ENCODE data around the gene SLC35D1. TPM values are rescaled to one million over a fixed set of nuclear protein-coding genes. Genes with fewer than 3 reads are reported as not detected.
"Not testable (repeated sequence)": the region's sequence is repeated elsewhere in the genome, so short reads cannot be mapped to it uniquely, and the experiment has no call there.

The SLC35D1 gene
- total and polyA plus RNA-seq, 4 experiments from 2014 or later, result 2.1 to 17.7 (median 10.2) TPM

DNA sequence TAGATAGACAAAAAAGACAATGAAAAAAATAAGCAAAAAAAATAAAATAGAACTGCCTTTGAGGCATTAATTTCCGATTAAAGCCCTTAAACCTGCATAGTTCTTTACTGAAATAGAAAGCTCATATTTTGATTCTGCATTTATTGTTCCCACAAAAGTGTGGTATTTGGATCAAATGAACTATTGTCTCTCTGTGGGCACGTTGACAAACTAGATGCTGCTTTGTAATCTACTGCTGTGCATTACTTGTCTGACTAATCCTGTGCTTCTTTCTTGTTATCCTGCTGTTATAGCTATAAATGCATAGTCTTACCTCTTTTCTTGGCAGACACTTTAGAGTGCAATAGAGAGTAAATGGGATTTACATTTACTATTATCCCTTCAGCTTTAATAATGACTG lies 31.4 kb upstream of the SLC35D1 start:
- Histone ChIP-seq H3K4me3 (ENCODE audit: low read length in 2 of 2) (no peak overlapping the region), H3K27ac (ENCODE audit: low read depth, low read length) (no peak overlapping the region), H3K9me3 (ENCODE audit: control insufficient read depth in 1 of 2, low read length in 2 of 2) (no peaks in the 10 kb centered on the region), H3K4me1 (ENCODE audit: insufficient read depth, low read length) (no peaks in the 10 kb centered on the region), H3K27me3 (ENCODE audit: insufficient read depth, low read length) (no peaks in the 10 kb centered on the region), H3K36me3 (ENCODE audit: insufficient read depth, low read length) (no peaks in the 10 kb centered on the region)
- Mint-ChIP-seq H3K4me1 (no peaks in the 10 kb centered on the region), H3K4me3 (no peak overlapping the region), H3K9me3 (peaks cover 0 to 6% (median 4%) of the 10 kb centered on the region in 8 donors), H3K36me3 (peaks cover 0 to 7% of the 10 kb centered on the region in 2 donors), H3K27me3 (peaks cover 3 to 10% of the 10 kb centered on the region in 2 donors), H3K27ac (no peak overlapping the region)
- CTCF ChIA-PET (ENCODE audit: partially characterized antibody), result no interaction called here
- intact Hi-C loops (cut with micrococcal nuclease), result no loop called here
- POLR2A ChIA-PET (ENCODE audit: partially characterized antibody), result no interaction called here
- no peak for DNase-seq

DNA sequence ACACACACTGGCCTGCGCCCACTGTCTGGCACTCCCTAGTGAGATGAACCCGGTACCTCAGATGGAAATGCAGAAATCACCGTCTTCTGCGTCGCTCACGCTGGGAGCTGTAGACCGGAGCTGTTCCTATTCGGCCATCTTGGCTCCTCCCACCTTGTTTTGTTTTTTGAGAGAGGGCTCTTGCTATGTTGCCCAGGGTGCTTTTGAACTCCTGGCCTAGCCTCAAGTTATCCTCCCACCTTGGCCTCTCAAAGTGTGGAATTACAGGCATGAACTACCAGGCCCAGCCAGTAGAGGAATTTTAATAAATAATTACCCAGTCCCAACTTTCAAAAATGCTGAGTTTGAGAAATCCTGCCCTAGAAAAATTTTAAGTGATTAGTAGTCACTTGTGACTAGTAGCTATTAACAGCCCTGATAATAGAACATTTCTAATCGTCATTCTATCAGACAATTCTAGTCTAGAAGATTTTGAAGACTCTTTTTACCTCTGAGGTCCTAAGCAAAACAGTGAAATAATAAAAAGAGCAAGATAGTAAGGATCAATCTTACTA lies 30.9 kb upstream of the SLC35D1 start:
- no peaks in the 10 kb centered on the region for H3K36me3 ChIP-seq (ENCODE audit: insufficient read depth, low read length)
- Mint-ChIP-seq H3K9me3 (peaks cover 0 to 6% (median 4%) of the 10 kb centered on the region in 8 donors), H3K27me3 (peaks cover 3 to 10% of the 10 kb centered on the region in 2 donors), H3K4me1 (no peaks in the 10 kb centered on the region), H3K36me3 (peaks cover 0 to 7% of the 10 kb centered on the region in 2 donors), H3K27ac (no peak overlapping the region), H3K4me3 (no peak overlapping the region)
- H3K27me3 ChIP-seq (ENCODE audit: insufficient read depth, low read length), result no peaks in the 10 kb centered on the region
- no peak for DNase-seq
- H3K4me3 ChIP-seq (ENCODE audit: low read length in 2 of 2), result no peak overlapping the region
- ChIA-PET CTCF (ENCODE audit: partially characterized antibody) (no interaction called here), POLR2A (ENCODE audit: partially characterized antibody) (no interaction called here)
- no peaks in the 10 kb centered on the region for H3K9me3 ChIP-seq (ENCODE audit: control insufficient read depth in 1 of 2, low read length in 2 of 2)
- intact Hi-C loops (cut with micrococcal nuclease), result no loop called here
- H3K27ac ChIP-seq (ENCODE audit: low read depth, low read length), result no peak overlapping the region
- H3K4me1 ChIP-seq (ENCODE audit: insufficient read depth, low read length), result no peaks in the 10 kb centered on the region

DNA sequence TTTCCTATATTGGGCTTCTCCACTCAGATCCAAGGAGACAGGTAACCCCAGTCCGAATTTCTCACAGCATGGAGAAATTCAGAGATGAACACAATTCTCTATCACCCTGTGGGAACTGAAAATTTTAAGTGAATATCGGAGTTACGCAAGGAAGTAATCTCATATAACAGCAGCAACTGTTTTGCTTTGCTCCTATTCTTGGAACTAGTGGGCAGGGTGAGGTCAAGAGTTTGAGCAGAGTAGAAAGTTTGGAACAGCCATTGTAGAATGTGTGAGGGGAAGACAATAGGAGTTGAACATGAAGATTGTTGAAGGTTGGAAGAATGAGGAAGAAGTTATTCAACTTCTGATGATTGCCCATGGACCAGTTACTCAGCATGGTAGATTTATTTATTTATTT lies 24.3 kb upstream of the SLC35D1 start:
- no peaks in the 10 kb centered on the region for H3K4me1 ChIP-seq (ENCODE audit: insufficient read depth, low read length)
- no peaks in the 10 kb centered on the region for H3K27me3 Mint-ChIP-seq
- H3K27ac ChIP-seq (ENCODE audit: low read depth, low read length), result no peak overlapping the region
- no peak for DNase-seq
- ChIA-PET POLR2A (ENCODE audit: partially characterized antibody) (no interaction called here), CTCF (ENCODE audit: partially characterized antibody) (no interaction called here)
- no peaks in the 10 kb centered on the region for H3K9me3 ChIP-seq (ENCODE audit: control insufficient read depth in 1 of 2, low read length in 2 of 2)
- H3K36me3 Mint-ChIP-seq, result no peaks in the 10 kb centered on the region
- H3K27me3 ChIP-seq (ENCODE audit: insufficient read depth, low read length), result no peaks in the 10 kb centered on the region
- peaks cover 0 to 6% (median 4%) of the 10 kb centered on the region in 8 donors for H3K9me3 Mint-ChIP-seq
- H3K27ac Mint-ChIP-seq, result no peak overlapping the region
- no peak overlapping the region for H3K4me3 Mint-ChIP-seq
- H3K4me1 Mint-ChIP-seq, result no peaks in the 10 kb centered on the region
- H3K36me3 ChIP-seq (ENCODE audit: insufficient read depth, low read length), result no peaks in the 10 kb centered on the region
- intact Hi-C loops (cut with micrococcal nuclease), result no loop called here
- no peak overlapping the region for H3K4me3 ChIP-seq (ENCODE audit: low read length in 2 of 2)

DNA sequence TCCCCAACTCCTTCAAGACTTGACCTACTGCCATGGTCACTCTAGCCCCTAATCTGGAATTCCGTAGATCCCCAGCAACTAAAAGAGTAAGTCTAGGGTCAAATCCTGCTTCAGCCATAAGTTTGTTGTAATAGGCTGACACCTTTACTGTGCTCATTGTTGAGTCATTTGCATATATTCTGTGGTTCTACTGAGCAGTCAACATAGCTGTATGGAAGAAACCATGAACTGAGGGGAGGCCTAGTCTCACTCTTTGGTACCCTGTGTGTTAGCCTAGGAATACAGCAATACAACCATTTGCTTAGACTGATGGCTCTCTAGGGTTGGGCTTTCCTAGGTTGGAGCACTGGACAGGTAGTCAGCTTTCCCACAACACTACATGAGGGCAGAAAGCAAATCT lies 23.6 kb upstream of the SLC35D1 start:
- POLR2A ChIA-PET (ENCODE audit: partially characterized antibody), result no interaction called here

DNA sequence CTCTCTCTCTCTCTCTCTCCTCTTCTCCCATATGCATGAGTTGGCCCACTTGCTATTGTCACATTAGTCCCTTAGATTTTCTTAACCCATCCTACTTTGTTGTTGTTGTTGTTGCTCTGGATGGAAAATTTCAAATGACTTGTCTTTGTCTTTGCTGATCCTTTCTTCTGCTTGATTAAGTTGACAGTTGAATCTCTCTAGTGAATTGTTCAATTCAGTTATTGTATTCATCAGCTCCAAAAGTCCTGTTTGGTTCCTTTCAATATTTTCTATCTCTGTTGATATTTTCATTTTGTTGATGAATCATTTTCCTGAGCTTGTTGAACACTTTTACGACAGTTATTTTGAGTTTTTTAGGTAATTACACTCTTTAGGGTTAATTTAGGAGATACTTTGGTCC lies 18.8 kb upstream of the SLC35D1 start:
- Mint-ChIP-seq H3K27ac (no peak overlapping the region), H3K9me3 (peaks cover 3 to 29% (median 22%) of the 10 kb centered on the region in 8 donors), H3K27me3 (peaks cover 7 to 13% of the 10 kb centered on the region in 2 donors), H3K4me3 (no peak overlapping the region), H3K36me3 (peaks cover 3 to 7% of the 10 kb centered on the region in 2 donors), H3K4me1 (no peaks in the 10 kb centered on the region)
- no peaks in the 10 kb centered on the region for H3K9me3 ChIP-seq (ENCODE audit: control insufficient read depth in 1 of 2, low read length in 2 of 2)
- H3K4me1 ChIP-seq (ENCODE audit: insufficient read depth, low read length), result no peaks in the 10 kb centered on the region
- no peak overlapping the region for H3K4me3 ChIP-seq (ENCODE audit: low read length in 2 of 2)
- POLR2A ChIA-PET (ENCODE audit: partially characterized antibody), result no interaction called here
- no peak overlapping the region for H3K27ac ChIP-seq (ENCODE audit: low read depth, low read length)
- H3K36me3 ChIP-seq (ENCODE audit: insufficient read depth, low read length), result no peaks in the 10 kb centered on the region
- DNase-seq, result no peak
- CTCF ChIA-PET (ENCODE audit: partially characterized antibody), result no interaction called here
- intact Hi-C loops (cut with micrococcal nuclease), result no loop called here
- no peaks in the 10 kb centered on the region for H3K27me3 ChIP-seq (ENCODE audit: insufficient read depth, low read length)

More for the DNA sequence above, 23.6 kb upstream of the SLC35D1 start:
- no peaks in the 10 kb centered on the region for H3K36me3 ChIP-seq (ENCODE audit: insufficient read depth, low read length)
- Mint-ChIP-seq H3K27me3 (peaks cover under 1 to 5% of the 10 kb centered on the region in 2 donors), H3K9me3 (peaks cover 0 to 13% (median 11%) of the 10 kb centered on the region in 8 donors), H3K4me1 (no peaks in the 10 kb centered on the region), H3K4me3 (no peak overlapping the region), H3K27ac (no peak overlapping the region), H3K36me3 (no peaks in the 10 kb centered on the region)
- no peak for DNase-seq
- intact Hi-C loops (cut with micrococcal nuclease), result no loop called here
- CTCF ChIA-PET (ENCODE audit: partially characterized antibody), result no interaction called here
- H3K27me3 ChIP-seq (ENCODE audit: insufficient read depth, low read length), result no peaks in the 10 kb centered on the region
- no peak overlapping the region for H3K4me3 ChIP-seq (ENCODE audit: low read length in 2 of 2)
- H3K27ac ChIP-seq (ENCODE audit: low read depth, low read length), result no peak overlapping the region
- H3K9me3 ChIP-seq (ENCODE audit: control insufficient read depth in 1 of 2, low read length in 2 of 2), result no peaks in the 10 kb centered on the region
- no peaks in the 10 kb centered on the region for H3K4me1 ChIP-seq (ENCODE audit: insufficient read depth, low read length)

DNA sequence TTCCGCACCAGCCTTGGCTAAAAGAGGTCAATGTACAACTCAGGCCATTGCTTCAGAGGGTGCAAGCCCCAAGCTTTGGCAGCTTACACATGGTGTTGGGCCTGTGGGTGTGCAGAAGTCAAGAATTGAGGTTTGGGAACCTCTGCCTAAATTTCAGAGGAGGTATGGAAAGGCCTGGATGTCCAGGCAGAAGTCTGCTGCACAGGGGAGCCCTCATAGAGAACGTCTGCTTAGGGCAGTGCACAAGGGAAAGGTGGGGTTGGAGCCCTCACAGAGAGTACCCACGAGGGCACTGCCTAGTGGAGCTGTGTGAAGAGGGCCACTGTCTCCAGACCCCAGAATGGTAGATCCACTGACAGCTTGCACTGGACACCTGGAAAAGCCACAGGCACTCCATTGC lies 13.7 kb upstream of the SLC35D1 start:
- POLR2A ChIA-PET (ENCODE audit: partially characterized antibody); DNase-seq: not testable (repeated sequence)

DNA sequence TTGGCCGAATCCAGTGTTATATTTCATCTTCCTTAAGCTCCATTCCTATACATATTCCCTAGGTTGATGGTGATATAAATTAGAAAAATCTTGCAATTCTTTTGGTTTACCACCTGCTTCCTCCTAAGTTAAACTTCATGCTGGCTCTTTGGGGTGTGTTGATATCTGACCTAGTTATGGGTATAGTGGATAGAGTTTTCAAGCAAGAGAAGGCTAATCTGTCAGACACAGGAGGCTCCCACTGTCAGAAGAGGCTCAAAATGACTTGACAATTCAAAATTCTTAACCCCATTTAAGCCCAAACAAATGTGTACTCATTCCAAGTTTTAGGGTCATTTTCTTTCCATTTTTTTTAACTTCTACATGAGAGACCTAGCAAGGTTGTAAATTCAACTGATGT lies 8.5 kb upstream of the SLC35D1 start:
- Histone ChIP-seq H3K27me3 (ENCODE audit: insufficient read depth, low read length) (no peaks in the 10 kb centered on the region), H3K4me3 (ENCODE audit: low read length in 2 of 2) (no peak overlapping the region), H3K9me3 (ENCODE audit: control insufficient read depth in 1 of 2, low read length in 2 of 2) (no peaks in the 10 kb centered on the region), H3K4me1 (ENCODE audit: insufficient read depth, low read length) (no peaks in the 10 kb centered on the region), H3K27ac (ENCODE audit: low read depth, low read length) (no peak overlapping the region), H3K36me3 (ENCODE audit: insufficient read depth, low read length) (no peaks in the 10 kb centered on the region)
- Mint-ChIP-seq H3K4me3 (no peak overlapping the region), H3K27me3 (peaks cover 9 to 14% of the 10 kb centered on the region in 2 donors), H3K36me3 (peaks cover 3% of the 10 kb centered on the region in 2 donors), H3K9me3 (peaks cover 0 to 9% (median 7%) of the 10 kb centered on the region in 8 donors), H3K27ac (no peak overlapping the region), H3K4me1 (no peaks in the 10 kb centered on the region)
- ChIA-PET CTCF (ENCODE audit: partially characterized antibody) (no interaction called here), POLR2A (ENCODE audit: partially characterized antibody) (no interaction called here)
- intact Hi-C loops (cut with micrococcal nuclease), result no loop called here
- no peak for DNase-seq

More for the DNA sequence above, 13.7 kb upstream of the SLC35D1 start:
- H3K36me3 ChIP-seq (ENCODE audit: insufficient read depth, low read length); H3K4me1 Mint-ChIP-seq; H3K4me1 ChIP-seq (ENCODE audit: insufficient read depth, low read length); H3K27ac ChIP-seq (ENCODE audit: low read depth, low read length); H3K27ac Mint-ChIP-seq; H3K27me3 ChIP-seq (ENCODE audit: insufficient read depth, low read length); CTCF ChIA-PET (ENCODE audit: partially characterized antibody); H3K4me3 ChIP-seq (ENCODE audit: low read length in 2 of 2); intact Hi-C loops (cut with micrococcal nuclease); H3K4me3 Mint-ChIP-seq; H3K9me3 ChIP-seq (ENCODE audit: control insufficient read depth in 1 of 2, low read length in 2 of 2): not testable (repeated sequence)
- H3K27me3 Mint-ChIP-seq, result peaks cover 15 to 16% of the 10 kb centered on the region in 2 donors
- peaks cover 7 to 11% of the 10 kb centered on the region in 2 donors for H3K36me3 Mint-ChIP-seq
- peaks cover 4 to 32% (median 25%) of the 10 kb centered on the region in 8 donors for H3K9me3 Mint-ChIP-seq

GRCh38 chr1:67061266-67061665 lies 7.3 kb upstream of the SLC35D1 start:
- Histone ChIP-seq H3K9me3 (ENCODE audit: control insufficient read depth in 1 of 2, low read length in 2 of 2) (no peaks in the 10 kb centered on the region), H3K4me3 (ENCODE audit: low read length in 2 of 2) (no peak overlapping the region), H3K36me3 (ENCODE audit: insufficient read depth, low read length) (no peaks in the 10 kb centered on the region), H3K27me3 (ENCODE audit: insufficient read depth, low read length) (no peaks in the 10 kb centered on the region), H3K4me1 (ENCODE audit: insufficient read depth, low read length) (no peaks in the 10 kb centered on the region), H3K27ac (ENCODE audit: low read depth, low read length) (no peak overlapping the region)
- Mint-ChIP-seq H3K9me3 (no peaks in the 10 kb centered on the region), H3K4me3 (no peak overlapping the region), H3K27me3 (peaks cover 9 to 14% of the 10 kb centered on the region in 2 donors), H3K27ac (no peak overlapping the region), H3K4me1 (no peaks in the 10 kb centered on the region), H3K36me3 (no peaks in the 10 kb centered on the region)
- intact Hi-C loops (cut with micrococcal nuclease), result no loop called here
- CTCF ChIA-PET (ENCODE audit: partially characterized antibody), result no interaction called here
- POLR2A ChIA-PET (ENCODE audit: partially characterized antibody), result no interaction called here
- no peak for DNase-seq
